ENCODE data around the gene CDH22. TPM values are rescaled to one million over a fixed set of nuclear protein-coding genes. Genes with fewer than 3 reads are reported as not detected.

Gene CDH22
- total and polyA plus RNA-seq, 9 of the 15 experiments (the other 6 are each of a cell fraction or from before 2014, with no cell fraction given): 0.07 to 0.08 TPM; not detected in 7

GRCh38 chr20:46355778-46356177, 47.5 kb upstream of the CDH22 start (continued):
- TF ChIP-seq E4F1 (CRISPR knock-in tag; IDR thresholded peaks at IDR 0.05; ENCODE audit: borderline replicate concordance): no peak
- TF ChIP-seq ZNF217 (CRISPR knock-in tag; IDR thresholded peaks at IDR 0.05): no peak
- TF ChIP-seq ZZZ3 (IDR thresholded peaks at IDR 0.05): no peak
- TF ChIP-seq RCOR1 (IDR thresholded peaks at IDR 0.05; ENCODE audit: borderline replicate concordance in 1 of 2, low read depth in 2 of 2, low read length in 2 of 2): peak in 1 of 2 experiments; percentile 77; a peak in 2 of 4 replicates
- TF ChIP-seq ZNF197 (CRISPR knock-in tag; IDR thresholded peaks at IDR 0.05; ENCODE audit: low read depth): no peak
- TF ChIP-seq ATF3 (IDR thresholded peaks at IDR 0.05): no peak
- TF ChIP-seq ATF3 (CRISPR knock-in tag; conservative IDR thresholded peaks at IDR 0.05): no peak
- TF ChIP-seq FOSL1 (tag; conservative IDR thresholded peaks at IDR 0.05): peak; percentile 83
- no peak for TF ChIP-seq NEUROD1 (IDR thresholded peaks at IDR 0.05; ENCODE audit: borderline replicate concordance, low read depth, low read length, partially characterized antibody)
- no peak for TF ChIP-seq TEAD2 (tag; IDR thresholded peaks at IDR 0.05)
- no peak for TF ChIP-seq HDAC1 (IDR thresholded peaks at IDR 0.05)
- TF ChIP-seq ZNF143 (CRISPR knock-in tag; IDR thresholded peaks at IDR 0.05): peak; percentile 49; the same call in 1 of the 2 replicates
- TF ChIP-seq STAG1 (CRISPR knock-in tag; IDR thresholded peaks at IDR 0.05; ENCODE audit: borderline replicate concordance): no peak
- TF ChIP-seq RB1 (IDR thresholded peaks at IDR 0.05; ENCODE audit: low read depth): no peak
- no peak for TF ChIP-seq ETV1 (tag; conservative IDR thresholded peaks at IDR 0.05; ENCODE audit: low read depth)
- TF ChIP-seq HBP1 (CRISPR knock-in tag; IDR thresholded peaks at IDR 0.05): no peak
- no peak for TF ChIP-seq KHSRP (IDR thresholded peaks at IDR 0.05)
- TF ChIP-seq NFIC (IDR thresholded peaks at IDR 0.05): no peak
- TF ChIP-seq U2AF1 (optimal IDR thresholded peaks at IDR 0.05; ENCODE audit: low read depth, low read length): no peak
- no peak for TF ChIP-seq ESRRB (CRISPR knock-in tag; IDR thresholded peaks at IDR 0.05; ENCODE audit: borderline replicate concordance)
- no peak for TF ChIP-seq E2F8 (IDR thresholded peaks at IDR 0.05; ENCODE audit: low read depth, partially characterized antibody)
- TF ChIP-seq CEBPG (CRISPR knock-in tag; IDR thresholded peaks at IDR 0.05): no peak
- TF ChIP-seq CEBPG (tag; conservative IDR thresholded peaks at IDR 0.05 in 1 of 2, IDR thresholded peaks at IDR 0.05 in 1 of 2): no peak
